ENCODE data around the gene PRDM1. TPM values are rescaled to one million over a fixed set of nuclear protein-coding genes. Genes with fewer than 3 reads are reported as not detected.

Gene PRDM1
- total RNA-seq, 1 experiment from 2014 or later: 0.40 TPM

GRCh38 chr6:106094261-106094963, 8.3 kb downstream of the PRDM1 start:
- Mint-ChIP-seq H3K9me3 (ENCODE audit: low read depth, unreplicated experiment) (no peaks in the 10 kb centered on the region), H3K27ac (ENCODE audit: unreplicated experiment) (no peak overlapping the region), H3K27me3 (ENCODE audit: unreplicated experiment) (peaks cover 10% of the 10 kb centered on the region), H3K4me1 (ENCODE audit: low read depth, unreplicated experiment) (peaks cover 14% of the 10 kb centered on the region), H3K4me3 (ENCODE audit: low read depth, unreplicated experiment) (no peak overlapping the region), H3K36me3 (ENCODE audit: insufficient read depth, unreplicated experiment) (peaks cover 7% of the 10 kb centered on the region)
- no peak for DNase-seq
- CTCF ChIA-PET: interaction anchor here (0.6 to 1.2 kb wide), 2 partner anchors 99 to 112 kb away, joined by 3 read pairs; no protein-coding TSS in a partner anchor
- no peak for TF ChIP-seq CTCF (IDR thresholded peaks at IDR 0.05; ENCODE audit: unreplicated experiment)
- intact Hi-C loops (cut with micrococcal nuclease; ENCODE audit: unreplicated experiment): loop anchor here (5.0 to 10.0 kb wide), 2 partner anchors 100 to 208 kb away; no protein-coding TSS in a partner anchor
- no TSS peak for BruUV-seq (replicated peaks)

GRCh38 chr6:106094964-106095335, 8.8 kb downstream of the PRDM1 start:
- no peak for TF ChIP-seq CTCF (IDR thresholded peaks at IDR 0.05; ENCODE audit: unreplicated experiment)
- Mint-ChIP-seq H3K4me1 (ENCODE audit: low read depth, unreplicated experiment) (peaks cover 14% of the 10 kb centered on the region), H3K27ac (ENCODE audit: unreplicated experiment) (no peak overlapping the region), H3K4me3 (ENCODE audit: low read depth, unreplicated experiment) (no peak overlapping the region), H3K9me3 (ENCODE audit: low read depth, unreplicated experiment) (no peaks in the 10 kb centered on the region), H3K36me3 (ENCODE audit: insufficient read depth, unreplicated experiment) (peaks cover 7% of the 10 kb centered on the region), H3K27me3 (ENCODE audit: unreplicated experiment) (peaks cover 5% of the 10 kb centered on the region)
- intact Hi-C loops (cut with micrococcal nuclease; ENCODE audit: unreplicated experiment): loop anchor here (5.0 to 10.0 kb wide), 3 partner anchors 100 to 207 kb away; no protein-coding TSS in a partner anchor
- BruUV-seq (replicated peaks): no TSS peak
- CTCF ChIA-PET: no interaction called here
- no peak for DNase-seq

GRCh38 chr6:106097411-106098231, 11.5 kb downstream of the PRDM1 start:
- Mint-ChIP-seq H3K4me1 (ENCODE audit: low read depth, unreplicated experiment) (peaks cover 28% of the 10 kb centered on the region), H3K4me3 (ENCODE audit: low read depth, unreplicated experiment) (peak overlapping the region; percentile 71), H3K36me3 (ENCODE audit: insufficient read depth, unreplicated experiment) (peaks cover 7% of the 10 kb centered on the region), H3K27me3 (ENCODE audit: unreplicated experiment) (no peaks in the 10 kb centered on the region), H3K9me3 (ENCODE audit: low read depth, unreplicated experiment) (no peaks in the 10 kb centered on the region), H3K27ac (ENCODE audit: unreplicated experiment) (peak overlapping the region; percentile 67)
- TF ChIP-seq CTCF (IDR thresholded peaks at IDR 0.05; ENCODE audit: unreplicated experiment): no peak
- BruUV-seq (replicated peaks): no TSS peak
- CTCF ChIA-PET: interaction anchor here (0.7 kb wide), 1 partner anchor 1238 kb away, joined by 3 read pairs; no protein-coding TSS in a partner anchor
- no peak for DNase-seq
- intact Hi-C loops (cut with micrococcal nuclease; ENCODE audit: unreplicated experiment): loop anchor here (5.0 to 10.0 kb wide), 2 partner anchors 97 to 125 kb away; no protein-coding TSS in a partner anchor

GRCh38 chr6:106098383-106099234, 12.5 kb downstream of the PRDM1 start:
- Mint-ChIP-seq H3K4me1 (ENCODE audit: low read depth, unreplicated experiment) (peaks cover 28% of the 10 kb centered on the region), H3K4me3 (ENCODE audit: low read depth, unreplicated experiment) (peak overlapping the region; percentile 71), H3K27me3 (ENCODE audit: unreplicated experiment) (no peaks in the 10 kb centered on the region), H3K36me3 (ENCODE audit: insufficient read depth, unreplicated experiment) (peaks cover 7% of the 10 kb centered on the region), H3K27ac (ENCODE audit: unreplicated experiment) (peak overlapping the region; percentile 67), H3K9me3 (ENCODE audit: low read depth, unreplicated experiment) (no peaks in the 10 kb centered on the region)
- intact Hi-C loops (cut with micrococcal nuclease; ENCODE audit: unreplicated experiment): loop anchor here (5.0 to 10.0 kb wide), 2 partner anchors 96 to 124 kb away; no protein-coding TSS in a partner anchor
- DNase-seq: peak; percentile 47
- no peak for TF ChIP-seq CTCF (IDR thresholded peaks at IDR 0.05; ENCODE audit: unreplicated experiment)
- BruUV-seq (replicated peaks): no TSS peak
- CTCF ChIA-PET: interaction anchor here (1.2 kb wide), 1 partner anchor 9 kb away, joined by 3 read pairs; no protein-coding TSS in a partner anchor

Measured in Calu3 (cell line).